Mucosa of gallbladder (tissue), 1 donor: ENCODE results near the gene RCC1. TPM values are rescaled to one million over a fixed set of nuclear protein-coding genes. Genes with fewer than 3 reads are reported as not detected.
"Not testable (repeated sequence)": the region's sequence is repeated elsewhere in the genome, so short reads cannot be mapped to it uniquely, and the experiment has no call there.

Experiments
- DNase-seq: peaks from one replicate; pipeline ENCODE4 v3.0.0-alpha.2; 2020; ENCODE audit warnings: low spot score
- total RNA-seq: library from RNA; stranded (reverse); gene quantifications from one replicate; pipeline ENCODE4 v1.2.1, GENCODE V29; 2021
- donor health status: DM: no; HTN: no; CAD: no.

The RCC1 gene, protein sequence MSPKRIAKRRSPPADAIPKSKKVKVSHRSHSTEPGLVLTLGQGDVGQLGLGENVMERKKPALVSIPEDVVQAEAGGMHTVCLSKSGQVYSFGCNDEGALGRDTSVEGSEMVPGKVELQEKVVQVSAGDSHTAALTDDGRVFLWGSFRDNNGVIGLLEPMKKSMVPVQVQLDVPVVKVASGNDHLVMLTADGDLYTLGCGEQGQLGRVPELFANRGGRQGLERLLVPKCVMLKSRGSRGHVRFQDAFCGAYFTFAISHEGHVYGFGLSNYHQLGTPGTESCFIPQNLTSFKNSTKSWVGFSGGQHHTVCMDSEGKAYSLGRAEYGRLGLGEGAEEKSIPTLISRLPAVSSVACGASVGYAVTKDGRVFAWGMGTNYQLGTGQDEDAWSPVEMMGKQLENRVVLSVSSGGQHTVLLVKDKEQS
- 30.3 TPM for total RNA-seq

DNA sequence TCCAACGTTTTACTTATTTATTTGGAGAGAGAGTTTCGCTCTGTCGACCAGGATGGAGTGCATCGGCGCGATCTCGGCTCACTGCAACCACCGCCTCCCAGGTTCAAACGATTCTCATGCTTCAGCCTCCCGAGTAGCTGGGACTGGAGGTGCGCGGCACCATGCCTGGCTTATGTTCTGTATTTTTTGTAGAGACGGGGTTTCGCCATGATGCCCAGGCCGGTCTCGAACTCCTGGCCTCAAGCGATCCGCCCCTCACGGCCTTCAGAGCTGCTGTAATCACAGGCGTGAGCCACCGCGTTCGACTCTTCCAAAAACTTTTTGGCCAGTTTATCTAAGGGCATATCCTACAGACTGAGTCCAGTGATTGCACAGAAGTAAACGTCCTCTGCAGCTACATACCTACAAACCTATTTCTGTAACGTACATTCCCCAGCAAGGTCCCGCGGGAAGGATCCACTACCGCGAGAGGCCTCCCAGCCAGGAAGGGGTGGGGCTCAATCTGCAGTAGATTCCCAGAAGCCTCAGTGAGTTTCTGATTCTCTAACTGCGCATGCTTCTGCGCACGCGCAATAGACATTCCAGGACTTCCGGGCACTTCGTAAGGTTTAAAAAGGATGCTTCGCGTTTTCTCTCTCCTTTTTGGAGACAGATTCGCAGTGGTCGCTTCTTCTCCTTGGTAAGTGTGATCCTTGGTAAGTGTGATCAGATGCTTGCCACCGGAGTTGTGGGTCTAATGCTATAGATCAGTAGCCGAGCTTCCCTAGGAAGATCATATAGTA is at the start of gene RCC1:
RCC1 (plus strand) TSS at position 638 of the 782 bp plus-strand sequence. CDS start 23,824 bp downstream, outside the sequence.
- DNase-seq, result peak; percentile 98

DNA sequence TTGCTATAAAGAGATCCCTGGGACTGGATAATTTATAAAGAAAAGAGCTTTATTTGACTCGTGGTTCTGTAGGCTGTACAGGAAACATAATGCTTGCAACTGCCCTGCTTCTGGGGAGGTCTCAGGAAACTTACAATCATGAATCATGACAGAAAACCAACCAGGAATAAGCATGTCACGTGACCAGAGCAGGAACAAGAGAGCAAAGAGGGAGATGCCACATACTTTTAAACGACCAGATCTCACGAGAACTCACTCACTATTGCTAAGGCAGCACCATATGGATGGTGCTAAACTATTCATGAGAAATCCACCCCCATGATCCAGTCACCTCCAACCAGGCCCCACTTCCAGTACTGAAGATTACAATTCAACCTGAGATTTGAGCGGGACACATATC is 49.8 kb upstream of the RCC1 start:
- DNase-seq, result no peak

DNA sequence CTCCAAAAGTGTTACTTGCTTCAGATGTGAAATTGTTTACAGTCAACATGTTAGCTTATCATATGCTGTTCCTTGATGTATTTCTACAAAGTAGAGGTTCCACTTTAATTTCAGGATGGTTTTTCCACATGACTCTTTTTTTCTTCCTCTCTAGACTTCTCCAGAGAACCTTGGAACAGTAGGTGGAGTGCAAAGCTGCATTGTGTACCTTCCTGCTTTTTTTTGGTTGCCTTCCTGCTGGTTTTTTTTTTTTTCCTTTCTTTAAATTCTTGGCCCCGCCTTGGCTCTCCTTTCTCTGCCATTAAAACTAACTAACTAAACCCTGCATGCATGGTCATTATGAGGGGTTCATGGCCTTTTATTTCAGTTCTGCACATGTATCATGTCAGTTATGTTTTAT is 48.2 kb upstream of the RCC1 start:
- no peak for DNase-seq

DNA sequence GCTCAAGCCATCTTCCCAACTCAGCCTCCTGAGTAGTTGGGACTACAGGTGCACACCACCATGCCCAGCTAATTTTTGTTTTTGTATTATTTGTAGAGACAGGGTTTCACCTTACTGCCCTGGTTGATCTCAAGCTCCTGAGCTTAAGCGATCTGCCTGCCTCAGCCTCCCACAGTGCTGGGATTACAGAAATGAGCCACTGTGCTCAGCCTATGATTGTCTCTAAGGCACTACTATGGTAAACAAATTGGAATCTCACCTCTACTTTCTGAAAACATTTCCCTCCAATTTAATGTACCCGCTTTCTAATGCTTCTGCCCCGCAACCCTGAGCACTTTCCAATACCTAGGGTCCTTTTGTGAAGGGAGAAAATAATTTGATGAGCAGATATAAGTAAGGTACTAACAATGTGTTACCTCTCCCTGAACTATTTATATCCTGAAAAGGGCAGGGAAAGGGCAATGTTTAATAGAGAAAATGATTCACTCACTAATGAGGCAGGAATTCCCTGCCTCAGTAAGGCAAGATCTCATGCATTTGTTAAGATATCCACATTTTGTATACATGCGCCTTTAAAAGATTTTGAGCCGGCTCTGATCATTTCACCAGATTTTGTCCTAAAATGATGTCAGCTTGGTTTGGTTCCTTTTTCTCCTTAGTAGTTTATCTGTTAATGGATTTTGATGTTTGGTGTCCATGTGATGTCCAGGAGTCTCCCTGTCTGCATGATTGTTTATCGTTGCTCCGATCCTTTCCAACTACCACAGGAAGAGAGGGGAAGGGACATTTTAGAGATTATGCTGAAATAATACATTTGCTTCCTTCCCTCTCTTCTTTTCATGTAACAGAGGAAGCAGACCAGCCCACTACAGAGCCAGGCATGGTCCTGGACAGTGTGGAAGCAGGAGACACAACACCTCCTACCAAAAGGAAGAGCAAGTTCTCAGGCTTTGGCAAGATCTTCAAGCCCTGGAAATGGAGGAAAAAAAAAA is 47.3 kb upstream of the RCC1 start:
- no peak for DNase-seq

DNA sequence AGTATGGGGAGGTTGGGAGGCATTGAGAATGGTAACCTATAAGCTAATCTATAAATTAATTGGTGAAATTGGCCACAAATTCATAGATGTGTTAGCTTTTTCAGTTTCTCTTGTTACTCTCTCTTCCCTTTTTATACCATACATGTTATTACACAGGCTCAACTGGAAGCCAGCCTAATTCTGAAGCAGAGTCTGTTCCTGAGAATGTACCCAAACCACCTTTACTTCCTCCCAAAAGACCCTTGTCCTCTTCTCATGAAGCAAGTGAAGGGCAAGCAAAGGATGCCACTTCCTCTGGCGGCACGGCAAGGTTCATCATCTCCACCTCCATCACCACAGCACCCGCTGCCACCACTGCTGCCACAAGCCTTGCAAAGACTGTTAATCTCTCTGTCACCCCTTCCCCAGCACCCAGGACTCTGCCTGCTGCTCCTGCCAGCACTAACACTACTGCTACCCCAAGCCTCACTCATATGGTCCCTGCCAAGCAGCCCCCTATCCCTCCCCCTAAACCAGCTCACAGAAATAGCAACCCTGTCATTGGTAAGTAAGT is 39.5 kb upstream of the RCC1 start:
- DNase-seq, result no peak

DNA sequence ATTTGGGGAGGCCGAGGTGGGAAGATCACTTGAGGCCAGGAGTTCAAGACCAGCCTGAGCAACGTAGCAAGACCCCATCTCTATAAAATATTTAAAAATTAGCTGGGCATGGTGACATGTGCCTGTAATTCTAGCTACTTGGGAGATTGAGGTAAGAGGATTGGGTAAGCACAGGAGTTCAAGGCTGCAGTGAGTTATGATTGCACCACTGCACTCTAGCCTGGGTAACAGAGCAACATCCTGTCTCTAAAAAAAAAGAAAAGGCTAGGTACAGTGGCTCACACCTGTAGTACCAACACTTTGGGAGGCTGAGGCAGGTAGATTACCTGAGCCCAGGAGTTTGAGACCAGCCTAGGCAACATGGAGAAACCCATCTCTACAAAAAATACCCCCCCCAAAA is 35.7 kb upstream of the RCC1 start:
- no peak for DNase-seq

DNA sequence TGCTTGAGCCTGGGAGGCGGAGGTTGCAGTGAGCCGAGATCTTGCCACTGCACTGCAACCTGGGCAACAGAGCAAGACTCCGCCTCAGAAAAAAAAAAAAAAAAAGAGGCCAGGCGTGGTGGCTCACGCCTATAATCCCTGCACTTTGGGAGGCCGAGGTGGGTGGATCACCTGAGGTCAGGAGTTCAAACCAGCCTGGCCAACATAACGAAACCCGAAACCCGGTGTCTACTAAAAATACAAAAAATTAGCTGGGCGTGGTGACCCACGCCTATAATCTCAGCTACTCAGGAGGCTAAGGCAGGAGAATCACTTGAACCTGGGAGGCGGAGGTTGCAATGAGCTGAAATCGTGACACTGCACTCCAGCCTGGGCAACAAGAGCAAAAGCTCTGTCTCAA is 26.3 kb upstream of the RCC1 start:
- DNase-seq, result not testable (repeated sequence)

DNA sequence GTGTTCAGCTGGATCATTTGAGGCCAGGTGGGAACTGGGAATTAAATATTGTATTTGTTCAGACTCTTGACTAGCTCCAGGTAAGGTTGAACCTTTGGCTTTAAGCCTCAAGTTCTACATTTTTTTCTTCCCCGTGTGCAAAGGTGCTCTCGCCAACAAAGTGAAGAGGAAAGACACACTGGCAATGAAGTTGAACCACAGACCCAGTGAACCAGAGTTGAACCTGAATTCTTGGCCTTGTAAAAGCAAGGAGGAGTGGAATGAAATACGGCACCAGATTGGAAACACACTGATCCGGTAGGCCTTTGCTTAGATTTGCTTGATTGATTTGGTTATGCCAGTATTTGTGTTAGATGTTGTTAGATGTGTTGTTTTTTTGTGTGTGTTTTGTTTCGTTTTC is 25.5 kb upstream of the RCC1 start:
- DNase-seq, result no peak

DNA sequence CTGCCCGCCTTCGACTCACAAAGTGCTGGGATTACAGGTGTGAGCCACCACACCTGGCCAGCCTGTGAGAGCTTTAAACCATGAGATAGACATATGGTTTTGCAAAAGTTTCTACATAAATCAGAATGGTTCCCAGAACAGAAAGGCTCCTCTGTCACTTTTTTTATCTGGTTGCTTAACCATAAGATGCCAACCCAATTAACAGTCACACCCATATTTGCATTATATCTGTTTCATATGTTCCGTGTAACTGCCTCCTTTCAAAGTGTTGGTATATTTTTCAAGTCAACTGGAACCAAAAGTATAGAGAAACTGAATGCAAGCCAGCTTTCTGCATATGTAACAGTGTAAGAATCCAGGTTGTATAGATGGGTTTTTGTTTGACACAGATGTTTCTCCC is 23.7 kb upstream of the RCC1 start:
- DNase-seq, result no peak

DNA sequence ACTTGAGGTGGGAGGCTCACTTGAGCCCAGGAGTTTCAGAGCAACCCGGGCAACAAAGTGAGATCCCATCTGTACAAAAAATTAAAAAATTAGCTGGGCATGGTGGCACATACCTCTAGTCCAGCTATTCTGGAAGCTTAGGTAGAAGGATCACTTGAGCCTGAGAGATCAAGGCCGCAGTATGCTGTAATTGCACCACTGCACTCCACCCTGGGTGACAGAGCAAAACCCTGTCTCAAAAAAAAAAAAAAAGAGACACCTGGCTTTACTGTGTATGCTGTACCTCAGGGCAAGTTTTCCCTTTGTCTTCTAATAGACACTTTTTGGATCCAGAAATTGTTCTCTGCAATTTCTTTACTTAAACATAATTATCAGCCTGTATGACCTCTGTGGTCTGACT is 23.1 kb upstream of the RCC1 start:
- no peak for DNase-seq

DNA sequence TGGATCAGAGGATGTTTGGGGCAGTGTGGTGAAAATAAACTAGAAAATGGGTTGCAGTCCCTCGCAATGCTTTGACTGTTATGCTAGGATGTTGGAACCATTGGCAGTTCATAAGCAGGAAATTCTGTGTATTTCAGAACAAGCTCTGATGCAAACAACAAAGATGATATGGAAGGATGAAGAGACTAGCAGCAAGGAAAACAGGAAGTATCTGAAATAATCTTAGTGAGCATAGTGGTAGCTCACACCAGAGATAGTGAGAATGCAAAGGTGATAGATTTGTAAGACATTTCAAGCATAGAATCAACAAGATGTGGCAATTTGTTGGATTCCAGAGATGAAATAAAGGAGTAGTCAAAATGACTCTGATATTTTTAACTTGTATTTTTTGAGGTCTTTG is 11.1 kb upstream of the RCC1 start:
- DNase-seq, result no peak

DNA sequence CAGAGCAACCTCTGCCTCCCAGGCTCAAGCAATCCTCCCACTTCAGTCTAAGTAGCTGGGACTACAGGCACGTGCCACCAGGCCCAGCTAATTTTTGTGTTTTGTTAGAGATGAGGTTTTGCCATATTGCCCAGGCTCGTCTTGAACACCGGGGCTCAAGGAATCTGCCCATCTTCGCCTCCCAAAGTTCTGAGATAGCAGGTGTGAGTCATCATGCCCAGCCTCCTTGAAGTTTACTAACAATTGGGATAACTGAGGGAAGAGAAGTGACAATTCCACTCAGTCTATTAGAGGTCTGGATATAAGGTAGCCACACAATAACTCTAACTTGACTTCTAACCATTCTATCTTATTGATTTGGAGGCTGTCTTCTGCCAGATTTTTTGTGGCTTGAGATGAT is 6.3 kb upstream of the RCC1 start:
- DNase-seq, result no peak

DNA sequence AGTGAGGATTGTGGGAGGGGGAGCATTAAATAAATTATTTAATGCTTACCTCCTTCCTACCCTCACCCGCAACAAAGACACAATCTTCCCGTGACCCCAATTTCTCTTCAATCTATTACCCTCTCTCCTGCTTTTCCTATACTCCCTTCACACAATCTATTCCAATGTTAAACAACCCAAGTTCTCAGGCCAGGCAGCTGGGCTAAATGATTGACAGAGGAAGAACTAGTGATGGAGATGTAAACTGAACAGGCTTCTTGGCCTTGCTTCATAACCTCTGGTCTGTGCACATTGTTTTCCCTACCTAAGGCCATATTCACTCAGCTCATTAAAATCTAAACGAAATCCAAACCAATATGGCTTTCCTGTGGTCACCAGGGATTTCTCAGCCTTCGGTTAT is 3.9 kb upstream of the RCC1 start:
- DNase-seq, result no peak

DNA sequence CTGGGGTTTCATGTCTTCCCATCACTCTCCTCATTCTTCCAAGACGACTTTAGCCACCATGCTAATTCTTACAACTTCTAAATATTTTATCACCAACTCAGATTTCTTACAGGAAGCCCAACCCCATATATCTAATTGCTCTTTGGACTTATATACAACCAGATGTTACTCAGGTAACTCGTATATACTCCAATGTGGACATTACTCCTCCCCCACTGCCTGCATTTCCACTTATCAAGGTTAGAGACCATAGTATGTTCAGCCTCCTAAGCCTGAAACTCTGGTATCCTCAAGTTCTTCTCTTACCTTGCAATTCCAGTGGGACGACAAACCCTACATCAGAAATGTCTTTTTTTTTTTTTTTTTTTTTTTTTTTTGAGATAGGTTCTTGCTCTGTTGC is 2.7 kb upstream of the RCC1 start:
- DNase-seq, result no peak

DNA sequence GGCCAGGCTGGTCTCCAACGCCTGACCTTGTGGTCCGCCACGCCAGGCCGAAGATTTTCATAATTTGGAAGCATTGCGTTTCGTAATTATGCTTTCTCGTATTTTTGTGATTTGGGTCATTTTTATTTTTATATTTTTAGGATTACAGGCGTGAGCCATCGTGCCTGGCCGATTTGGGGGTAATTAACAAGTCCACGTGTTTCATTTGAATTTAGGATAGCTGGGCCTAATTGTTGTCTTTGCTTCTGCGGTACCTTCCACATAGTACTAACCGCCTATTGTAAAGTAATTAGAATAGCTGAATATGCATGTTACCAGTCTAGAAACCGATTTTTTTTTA is 1.0 kb downstream of the RCC1 start:
- no peak for DNase-seq

DNA sequence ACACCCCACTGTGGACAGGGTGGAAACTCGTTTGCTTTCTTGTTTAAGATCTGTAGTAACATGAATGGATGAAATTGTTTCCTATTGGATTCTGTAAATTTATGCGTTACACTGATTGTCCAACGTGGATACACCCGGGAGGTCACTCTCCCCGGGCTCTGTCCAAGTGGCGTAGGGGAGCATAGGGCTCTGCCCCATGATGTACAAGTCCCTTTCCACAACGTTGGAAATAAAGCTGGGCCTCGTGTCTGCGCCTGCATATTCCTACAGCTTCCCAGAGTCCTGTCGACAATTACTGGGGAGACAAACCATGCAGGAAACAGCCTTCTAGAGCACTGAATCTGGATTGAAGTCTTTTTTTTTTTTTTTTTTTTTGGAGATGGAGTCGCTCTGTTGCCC is 1.4 kb downstream of the RCC1 start:
- no peak for DNase-seq

DNA sequence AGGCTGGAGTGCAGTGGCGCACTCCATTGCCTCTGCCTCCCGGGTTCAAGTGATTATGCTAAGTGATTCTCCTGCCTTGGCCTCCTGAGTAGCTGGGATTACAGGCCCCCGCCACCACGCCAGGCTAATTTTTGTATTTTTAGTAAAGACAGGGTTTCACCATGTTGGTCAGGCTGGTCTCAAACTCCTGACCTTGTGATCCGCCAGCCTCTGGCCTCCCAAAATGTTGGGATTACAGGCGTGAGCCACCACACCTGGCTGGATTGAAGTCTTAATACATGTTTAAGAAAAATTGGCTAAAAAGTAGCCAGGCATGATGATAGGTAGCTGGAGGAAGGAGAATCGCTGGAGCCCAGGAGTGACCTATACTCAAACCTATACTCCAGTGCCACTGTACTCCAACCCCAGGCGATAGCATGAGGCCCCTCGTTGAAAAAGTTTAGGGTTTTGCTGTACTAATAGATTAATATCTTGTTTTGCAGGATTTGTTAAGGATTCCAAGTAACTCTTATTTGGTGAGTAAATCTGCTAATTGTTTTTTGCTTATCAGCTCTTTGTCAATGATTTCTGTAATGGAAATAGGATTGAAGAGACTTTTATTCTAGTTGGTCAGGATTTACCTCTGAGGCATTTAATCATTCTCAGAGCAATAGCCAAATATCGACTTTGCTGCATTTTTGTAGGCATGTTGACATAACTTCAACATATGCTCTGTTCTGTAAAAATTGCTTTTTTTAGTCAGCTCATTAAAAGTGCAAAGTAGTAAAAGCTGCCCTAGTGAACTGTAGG is 2.0 kb downstream of the RCC1 start:
- no peak for DNase-seq

DNA sequence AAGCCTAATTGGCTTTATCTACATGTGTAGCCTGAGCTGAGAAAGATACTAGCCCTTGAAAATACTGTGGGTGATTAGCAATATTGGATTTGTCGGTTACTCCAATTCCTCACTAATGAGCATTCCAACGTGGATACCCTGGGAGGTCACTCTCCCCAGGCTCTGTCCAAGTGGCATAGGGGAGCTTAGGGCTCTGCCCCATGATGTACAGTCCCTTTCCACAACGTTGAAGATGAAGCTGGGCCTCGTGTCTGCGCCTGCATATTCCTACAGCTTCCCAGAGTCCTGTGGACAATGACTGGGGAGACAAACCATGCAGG is 2.6 kb downstream of the RCC1 start:
- DNase-seq, result no peak

DNA sequence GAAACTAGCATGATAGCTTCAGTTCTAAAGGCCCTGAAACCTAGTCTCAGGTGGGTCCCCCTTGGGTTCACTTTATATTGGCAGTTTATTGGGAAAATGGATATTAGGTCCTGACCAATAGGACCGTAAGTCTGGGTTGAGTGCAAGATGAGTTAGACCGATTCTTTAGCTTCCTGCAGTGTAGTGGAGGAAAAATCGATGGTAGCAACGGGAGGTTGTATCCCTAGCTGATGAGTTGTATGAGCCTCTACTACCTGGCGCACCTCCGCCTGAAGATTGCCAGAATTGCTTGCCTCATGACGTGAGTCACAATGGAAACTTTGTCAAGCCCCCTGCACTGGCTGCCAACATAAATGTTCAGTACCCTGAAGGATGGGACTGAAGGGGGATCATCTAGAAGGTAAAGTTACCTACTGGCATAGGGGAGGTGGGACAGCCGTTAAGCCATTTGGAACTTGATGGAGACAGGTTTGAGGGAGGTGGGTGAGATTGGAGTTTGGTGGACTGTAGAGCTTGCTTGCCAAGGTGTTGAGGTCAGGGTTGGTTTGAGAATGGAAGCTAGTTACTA is 3.9 kb downstream of the RCC1 start:
- DNase-seq, result no peak

DNA sequence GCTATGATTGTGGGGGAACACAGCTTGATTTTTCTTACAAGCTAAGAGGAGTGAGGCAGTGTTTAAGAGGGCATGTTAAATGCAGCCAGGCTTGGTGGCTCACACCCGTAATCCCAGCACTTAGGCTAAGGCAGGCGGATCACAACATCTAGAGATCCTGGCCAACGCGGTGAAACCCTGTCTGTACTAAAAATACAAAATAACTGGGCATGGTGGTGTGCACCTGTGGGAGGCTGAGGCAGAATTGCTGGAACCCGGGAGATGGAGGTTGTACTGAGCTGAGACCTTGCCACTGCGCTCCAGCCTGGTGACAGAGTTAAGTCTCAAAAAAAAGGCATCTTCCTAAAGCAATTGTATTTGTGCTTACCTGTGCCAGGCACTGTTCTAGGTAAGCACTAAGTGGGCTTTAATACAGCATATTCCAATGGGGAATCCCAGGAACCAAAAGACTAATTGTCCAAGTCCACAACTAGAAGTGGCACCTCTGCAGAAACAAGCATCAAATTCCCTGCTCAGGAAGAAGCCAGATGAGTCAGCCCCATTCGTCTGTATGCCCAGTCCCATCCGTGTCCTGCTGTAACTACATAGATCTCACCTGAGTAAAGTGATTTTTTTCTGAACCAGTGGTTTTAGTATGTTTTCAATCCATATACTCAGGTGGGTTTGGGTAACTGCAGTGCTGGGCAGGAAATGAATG is 4.6 kb downstream of the RCC1 start:
- DNase-seq, result no peak
